ENCODE data around the gene KLHL29.
"Not testable (repeated sequence)": the region's sequence is repeated elsewhere in the genome, so short reads cannot be mapped to it uniquely, and the experiment has no call there.

KLHL29 gene

GRCh38 chr2:23384551-23385343 lies at the start of gene KLHL29:
TSS of gene KLHL29 (plus strand) at chr2:23385179. CDS start at chr2:23562197, 177,018 bp downstream.
- peak; percentile 66 for DNase-seq

GRCh38 chr2:23335550-23335949 lies 49.4 kb upstream of the KLHL29 start:
- no peak for DNase-seq

GRCh38 chr2:23342075-23342474 lies 42.9 kb upstream of the KLHL29 start:
- no peak for DNase-seq

GRCh38 chr2:23346029-23346428 lies 39.0 kb upstream of the KLHL29 start:
- DNase-seq: no peak

- no peak for DNase-seq
Observed at GRCh38 chr2:23346781-23347180, 38.2 kb upstream of the KLHL29 start.

GRCh38 chr2:23347471-23348092 lies 37.4 kb upstream of the KLHL29 start:
- DNase-seq: no peak

- not testable (repeated sequence) for DNase-seq
Observed at GRCh38 chr2:23348093-23348481, 36.9 kb upstream of the KLHL29 start.

GRCh38 chr2:23349508-23349907 lies 35.5 kb upstream of the KLHL29 start:
- DNase-seq: no peak

GRCh38 chr2:23350041-23350791 lies 34.8 kb upstream of the KLHL29 start:
- no peak for DNase-seq

GRCh38 chr2:23350792-23351355 lies 34.1 kb upstream of the KLHL29 start:
- DNase-seq: no peak

- DNase-seq: peak; percentile 27
Observed at GRCh38 chr2:23351388-23352141, 33.4 kb upstream of the KLHL29 start.

GRCh38 chr2:23354554-23354953 lies 30.4 kb upstream of the KLHL29 start:
- no peak for DNase-seq

GRCh38 chr2:23355001-23355400 lies 30.0 kb upstream of the KLHL29 start:
- DNase-seq: no peak

- DNase-seq: no peak
Observed at GRCh38 chr2:23356711-23357110, 28.3 kb upstream of the KLHL29 start.

- no peak for DNase-seq
Observed at GRCh38 chr2:23359631-23360567, 25.1 kb upstream of the KLHL29 start.

GRCh38 chr2:23360571-23361125 lies 24.3 kb upstream of the KLHL29 start:
- no peak for DNase-seq

GRCh38 chr2:23361152-23361551 lies 23.8 kb upstream of the KLHL29 start:
- no peak for DNase-seq

- no peak for DNase-seq
Observed at GRCh38 chr2:23363268-23363667, 21.7 kb upstream of the KLHL29 start.

GRCh38 chr2:23363831-23364230 lies 21.1 kb upstream of the KLHL29 start:
- no peak for DNase-seq

- no peak for DNase-seq
Observed at GRCh38 chr2:23366720-23367119, 18.3 kb upstream of the KLHL29 start.

- no peak for DNase-seq
Observed at GRCh38 chr2:23367760-23368159, 17.2 kb upstream of the KLHL29 start.
